ENCODE data around the gene STAT4.

The STAT4 gene

DNA sequence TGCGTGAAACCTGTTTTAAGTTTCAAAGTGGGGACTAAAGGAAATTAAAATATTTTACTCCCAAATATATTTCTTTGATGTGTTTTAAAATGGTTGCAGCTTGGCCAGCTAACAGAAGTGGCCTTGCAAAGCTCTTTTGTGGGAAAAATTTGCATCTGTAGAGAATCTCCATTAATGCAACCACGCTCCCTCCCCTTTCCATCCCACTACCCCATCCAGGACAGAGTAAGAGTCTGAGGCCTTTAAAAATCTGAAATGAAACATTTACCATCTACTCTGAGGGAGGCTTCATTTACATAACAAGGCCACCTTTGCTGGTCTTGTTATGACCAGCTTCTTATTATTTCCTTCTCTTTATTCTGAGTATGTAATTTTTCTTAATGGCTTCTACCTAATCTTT is 63.5 kb downstream of the STAT4 start:
- no peak for DNase-seq (ENCODE audit: low read depth in 1 of 2, low spot score in 1 of 2)

DNA sequence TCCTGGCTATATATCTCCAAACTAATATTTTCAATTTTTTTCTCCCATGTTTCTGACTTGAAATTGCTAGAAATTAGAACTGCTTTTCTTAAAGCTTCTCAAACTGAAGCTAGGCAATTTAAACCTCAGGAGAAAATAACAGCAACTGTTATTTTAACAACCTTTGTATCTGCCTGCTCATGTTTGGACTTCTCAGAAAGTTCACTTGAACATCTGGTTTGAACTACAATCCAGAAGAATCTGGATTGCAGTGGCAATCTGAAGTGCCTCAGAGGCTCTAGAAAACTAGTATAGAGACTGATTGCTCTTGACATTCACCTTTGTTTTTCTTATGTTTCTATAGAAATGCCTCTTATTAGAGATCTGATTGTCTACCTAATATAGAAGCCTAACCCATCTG is 64.1 kb downstream of the STAT4 start:
- no peak for DNase-seq (ENCODE audit: low read depth in 1 of 2, low spot score in 1 of 2)

DNA sequence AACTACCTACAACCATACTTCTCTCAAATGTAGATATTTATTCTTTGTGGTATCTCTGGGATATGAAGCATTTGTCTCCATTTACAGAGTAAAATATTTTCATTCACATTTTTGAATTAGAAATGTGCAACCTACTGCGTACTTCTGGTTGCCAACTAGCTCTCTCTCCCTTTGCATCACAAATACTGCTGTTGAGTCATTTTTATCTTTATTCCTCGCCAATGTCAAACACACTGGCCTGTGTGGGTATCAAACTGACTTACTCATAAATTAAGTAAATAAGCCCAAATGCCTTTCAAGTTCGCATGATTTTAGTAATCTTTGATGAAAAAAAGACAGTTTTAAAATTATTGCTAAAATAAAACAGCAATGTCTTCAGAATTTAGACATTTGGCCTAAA is 67.3 kb downstream of the STAT4 start:
- DNase-seq (ENCODE audit: low read depth in 1 of 2, low spot score in 1 of 2): no peak

DNA sequence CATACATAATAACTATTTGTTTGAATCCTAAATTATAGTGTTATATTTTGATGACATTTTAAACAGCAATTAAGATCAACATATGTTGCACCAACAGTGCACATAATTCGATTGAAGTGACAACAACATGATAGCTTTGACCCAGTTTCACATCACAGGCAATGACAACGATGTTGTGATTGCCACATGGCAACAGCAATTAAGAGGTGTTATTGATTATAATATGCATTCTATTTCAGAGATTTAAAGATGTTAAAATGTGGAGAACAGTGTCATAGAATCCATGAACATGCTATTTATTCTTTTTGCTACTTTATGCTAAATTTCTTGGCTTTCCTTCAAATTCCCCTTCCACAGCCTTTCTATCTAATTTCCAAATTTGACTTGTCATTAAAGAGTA is 68.5 kb downstream of the STAT4 start:
- DNase-seq (ENCODE audit: low read depth in 1 of 2, low spot score in 1 of 2): no peak

DNA sequence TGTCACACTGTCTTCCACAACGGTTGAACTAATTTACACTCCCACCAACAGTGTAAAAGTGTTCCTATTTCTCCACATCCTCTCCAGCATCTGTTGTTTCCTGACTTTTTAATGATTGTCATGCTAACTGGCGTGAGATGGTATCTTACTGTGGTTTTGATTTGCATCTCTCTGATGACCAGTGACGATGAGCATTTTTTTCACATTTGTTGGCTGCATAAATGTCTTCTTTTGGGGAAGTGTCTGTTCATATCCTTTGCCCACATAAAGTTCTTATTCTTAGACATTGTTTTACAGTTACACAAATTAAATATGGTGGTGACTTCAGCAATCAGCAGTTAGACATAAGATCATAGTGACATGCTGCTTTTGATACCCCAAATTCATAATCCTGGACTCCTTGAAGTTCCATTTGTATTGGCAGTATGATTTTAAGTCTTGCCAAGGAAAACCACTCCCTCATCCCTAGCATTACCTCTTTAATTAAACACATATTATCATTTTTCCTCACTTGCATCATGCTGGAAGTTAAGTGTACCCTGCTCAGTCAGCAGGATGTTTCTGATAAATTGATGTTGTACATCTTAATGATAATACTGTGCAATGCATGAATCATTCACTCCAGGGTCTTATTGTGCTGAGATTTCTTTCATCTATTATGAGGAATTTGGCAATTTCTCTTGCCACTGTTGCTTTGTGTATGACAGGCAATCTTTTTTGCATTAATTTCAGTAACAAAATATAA is 69.2 kb downstream of the STAT4 start:
- no peak for DNase-seq (ENCODE audit: low read depth in 1 of 2, low spot score in 1 of 2)

DNA sequence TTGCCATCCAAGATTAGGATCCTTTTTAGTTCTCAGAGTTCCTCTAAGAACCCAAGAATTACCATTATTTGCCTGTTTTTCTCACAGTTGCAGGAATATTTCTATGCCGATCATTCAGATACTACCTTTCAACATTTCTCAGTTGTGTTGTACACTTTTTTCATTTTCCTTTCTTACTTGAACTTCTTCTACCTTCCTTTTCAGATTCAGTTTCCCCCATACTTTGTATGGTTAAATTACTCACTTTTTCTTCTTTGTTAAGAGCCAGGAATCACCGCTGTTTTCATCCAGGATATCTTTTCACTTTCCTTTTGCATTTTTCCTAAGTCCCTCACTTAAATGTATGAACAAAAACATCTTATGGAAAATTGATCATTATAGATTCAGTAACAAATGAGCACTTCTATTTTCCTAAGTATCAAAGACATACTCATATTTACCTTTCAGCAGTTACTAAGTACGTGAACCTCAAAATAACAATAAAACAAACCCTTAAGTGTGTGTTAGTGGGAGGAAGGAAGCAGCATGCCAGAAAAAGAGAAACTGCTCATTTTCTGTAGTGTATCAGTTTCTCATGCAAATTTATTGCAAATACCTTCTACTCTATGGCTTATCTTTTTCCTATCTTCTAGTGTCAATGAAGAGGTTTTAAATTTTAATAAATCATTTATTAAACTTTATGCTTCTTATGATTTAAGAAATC is 72.5 kb downstream of the STAT4 start:
- DNase-seq (ENCODE audit: low read depth in 1 of 2, low spot score in 1 of 2): no peak

DNA sequence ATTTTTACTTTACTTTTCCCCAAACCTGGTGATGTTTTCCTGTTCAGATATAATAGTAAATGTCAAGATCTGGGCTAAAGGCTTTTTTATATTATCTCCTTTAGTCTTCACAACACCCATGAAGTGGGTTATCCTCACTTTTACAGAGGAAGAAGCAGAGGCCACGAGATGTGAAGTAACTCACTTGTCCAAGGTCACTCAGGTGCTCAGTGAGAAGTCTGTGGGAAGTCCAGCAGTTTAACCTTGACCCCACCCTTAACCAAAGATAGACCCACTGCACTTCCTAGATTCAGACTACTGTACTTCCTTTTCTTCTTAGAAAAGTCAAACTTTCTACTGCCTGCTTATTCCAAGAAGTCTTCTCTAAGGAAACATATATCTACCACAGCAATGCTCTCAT is 80.5 kb downstream of the STAT4 start:
- DNase-seq (ENCODE audit: low read depth in 1 of 2, low spot score in 1 of 2): no peak

DNA sequence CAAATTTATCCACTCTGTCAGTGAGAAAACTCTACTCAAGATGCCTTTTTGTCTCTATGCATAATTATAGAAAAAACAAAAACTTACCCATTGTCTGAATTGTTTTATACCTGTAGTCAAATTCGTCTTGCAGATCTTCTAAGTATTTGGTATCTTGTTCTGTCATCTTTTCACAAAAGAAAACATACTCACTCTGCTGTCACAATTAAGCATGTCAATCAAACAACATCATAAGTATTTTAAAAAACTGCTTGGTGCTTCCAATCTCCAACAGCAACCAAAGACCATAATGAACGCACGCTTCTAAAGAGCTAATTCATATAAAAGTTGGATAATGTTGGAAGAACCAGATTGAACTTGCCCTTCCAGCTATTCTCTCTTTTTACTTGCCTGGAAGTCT is 81.2 kb downstream of the STAT4 start:
- no peak for DNase-seq (ENCODE audit: low read depth in 1 of 2, low spot score in 1 of 2)

DNA sequence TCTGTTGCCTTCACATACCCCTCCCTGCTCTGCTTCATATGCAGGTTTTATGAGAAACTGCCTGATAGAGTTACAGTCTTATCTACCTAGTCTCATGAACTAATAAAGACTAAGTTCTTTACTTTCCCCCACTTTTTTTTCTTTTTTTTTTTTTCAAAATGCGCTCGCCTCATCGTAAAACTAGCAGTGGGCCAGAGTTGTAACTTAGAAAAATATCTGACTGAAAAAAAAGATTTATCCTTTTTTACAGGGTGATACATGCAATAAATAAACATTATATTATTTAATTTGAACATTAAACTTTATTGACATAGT is 83.9 kb downstream of the STAT4 start:
- DNase-seq (ENCODE audit: low read depth in 1 of 2, low spot score in 1 of 2): no peak

DNA sequence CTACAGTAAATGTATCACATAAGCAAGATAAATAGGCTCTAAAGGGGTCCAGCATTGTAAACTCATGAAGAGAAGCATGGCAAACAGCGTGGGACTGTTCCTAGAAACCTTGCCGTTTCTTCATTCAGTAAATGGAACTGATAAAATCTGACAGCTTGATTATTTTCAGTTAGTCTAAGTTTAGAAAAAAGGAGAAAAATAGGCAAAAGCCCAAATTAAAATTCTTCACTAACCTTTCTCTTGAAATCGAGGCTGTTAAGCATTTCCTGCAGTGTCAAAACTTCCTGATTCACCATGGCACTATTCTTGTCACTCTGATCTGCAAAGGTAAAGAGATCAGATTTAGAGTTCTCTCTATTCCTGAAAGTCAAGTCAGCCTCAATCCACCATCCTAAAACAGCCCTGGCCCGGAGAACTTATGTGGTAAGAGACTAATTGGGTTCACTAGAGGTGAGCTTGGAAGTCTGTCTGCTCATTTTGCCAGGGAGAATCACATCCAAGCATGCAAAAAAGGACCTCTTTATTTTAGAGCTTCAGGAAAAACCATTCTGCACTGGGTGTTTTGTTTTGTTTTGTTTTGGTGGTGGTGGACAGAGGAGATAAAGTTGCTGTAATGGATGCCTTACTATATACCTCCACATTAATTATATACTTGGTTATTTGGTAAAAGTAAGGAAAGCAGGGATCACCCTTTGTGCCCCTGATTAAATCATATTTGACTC is 84.4 kb downstream of the STAT4 start:
- DNase-seq (ENCODE audit: low read depth in 1 of 2, low spot score in 1 of 2): no peak

DNA sequence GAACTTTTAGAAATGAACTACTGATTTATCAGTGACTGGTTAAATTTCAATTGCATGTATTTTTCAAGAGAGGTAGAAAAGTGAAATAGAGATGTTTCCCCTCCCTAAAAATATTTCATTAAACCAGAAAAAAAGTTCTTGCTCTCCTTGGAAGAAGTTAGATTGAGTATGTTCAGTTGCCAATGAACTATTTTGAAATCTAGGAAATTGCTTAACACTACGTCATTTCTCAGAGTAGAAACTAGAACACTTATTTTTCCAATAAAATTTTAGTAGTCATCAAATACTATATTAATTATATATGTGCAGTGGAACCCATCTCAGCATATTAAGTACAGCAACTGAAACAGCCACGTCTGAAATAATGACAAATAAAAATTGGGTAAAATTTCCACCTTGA is 85.0 kb downstream of the STAT4 start:
- no peak for DNase-seq (ENCODE audit: low read depth in 1 of 2, low spot score in 1 of 2)

DNA sequence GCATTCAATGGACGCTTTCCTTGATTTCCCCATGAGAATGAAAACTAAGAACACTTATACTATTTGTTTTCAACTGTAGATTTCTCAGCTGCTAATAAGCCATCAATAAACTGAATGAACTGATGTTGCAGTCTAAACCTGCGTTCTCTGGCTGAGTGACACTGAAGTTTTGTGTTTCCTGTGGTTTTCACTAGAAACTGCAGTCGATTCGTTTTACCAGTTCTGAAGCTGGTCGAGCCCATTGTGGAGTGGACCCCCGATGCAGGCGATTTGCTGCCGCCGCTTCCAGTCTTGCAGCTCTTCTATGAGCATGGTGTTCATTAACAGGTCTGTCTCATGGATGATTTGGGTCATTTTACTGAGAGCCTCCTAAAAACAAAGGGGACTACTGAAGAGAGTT is 86.2 kb downstream of the STAT4 start:
- DNase-seq (ENCODE audit: low read depth in 1 of 2, low spot score in 1 of 2): no peak

DNA sequence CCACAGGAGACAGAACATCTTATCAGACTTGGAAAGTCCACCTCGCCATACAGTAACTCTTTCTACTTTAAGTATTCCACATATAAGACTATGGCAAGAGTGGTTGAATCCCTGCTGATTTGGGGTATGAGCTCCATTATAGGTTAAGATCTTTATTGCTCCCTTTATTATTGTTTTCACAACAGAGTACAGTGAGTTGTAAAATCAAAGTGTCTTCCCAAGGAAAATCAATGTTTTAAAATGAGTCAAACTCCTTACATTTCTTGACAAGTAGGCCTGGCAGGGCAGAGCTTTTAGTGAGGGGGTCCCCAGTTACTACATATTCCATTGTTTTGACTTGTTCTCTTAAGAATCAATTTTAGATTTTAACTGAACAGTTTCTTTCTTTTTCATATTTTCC is 87.2 kb downstream of the STAT4 start:
- DNase-seq (ENCODE audit: low read depth in 1 of 2, low spot score in 1 of 2): no peak

DNA sequence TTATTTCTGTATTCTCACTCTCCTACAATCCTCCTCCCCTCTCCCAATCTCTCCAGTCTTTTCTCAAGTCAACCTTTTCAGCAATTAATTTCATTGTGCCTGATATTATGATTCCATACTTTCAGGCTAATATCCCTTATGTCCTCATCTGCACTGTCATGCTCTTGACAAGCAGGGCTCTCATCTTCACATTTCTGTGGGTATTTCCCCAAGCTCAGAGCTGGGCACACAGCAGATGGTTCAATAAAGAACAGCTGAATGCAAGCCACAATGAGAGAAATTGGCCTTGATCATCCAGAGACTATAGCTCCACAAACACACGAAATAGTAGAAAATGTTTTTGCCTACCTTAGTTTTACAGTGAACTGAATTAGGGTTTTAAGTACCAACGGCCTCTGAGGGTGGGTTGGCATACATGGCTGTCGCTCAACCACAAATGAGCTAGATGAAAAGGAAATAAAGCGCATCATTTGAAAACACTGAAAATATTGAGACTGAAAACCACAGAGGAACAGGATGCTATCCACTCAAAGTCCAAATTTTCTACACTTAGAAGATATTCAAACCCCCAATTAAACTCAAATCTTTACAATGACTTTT is 89.3 kb downstream of the STAT4 start:
- no peak for DNase-seq (ENCODE audit: low read depth in 1 of 2, low spot score in 1 of 2)

DNA sequence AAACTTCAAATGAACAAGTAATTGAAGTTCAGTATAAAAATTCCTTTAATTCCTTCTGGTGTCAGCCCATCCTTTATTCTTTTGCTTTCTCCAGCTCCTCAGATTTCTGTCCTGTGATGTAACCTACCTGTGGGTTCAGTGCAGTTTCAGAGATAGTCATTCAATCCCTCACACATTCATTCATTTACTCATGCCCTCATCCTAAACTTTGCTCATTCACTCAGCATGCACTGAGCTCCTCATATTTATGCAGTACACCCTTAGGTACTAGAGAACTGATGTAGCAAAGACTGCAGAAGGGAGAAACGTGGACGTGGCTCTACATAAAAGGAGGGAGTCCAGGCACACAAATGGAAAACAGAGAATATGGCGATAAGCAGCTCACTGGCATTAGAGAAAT is 91.5 kb downstream of the STAT4 start:
- DNase-seq (ENCODE audit: low read depth in 1 of 2, low spot score in 1 of 2): no peak

DNA sequence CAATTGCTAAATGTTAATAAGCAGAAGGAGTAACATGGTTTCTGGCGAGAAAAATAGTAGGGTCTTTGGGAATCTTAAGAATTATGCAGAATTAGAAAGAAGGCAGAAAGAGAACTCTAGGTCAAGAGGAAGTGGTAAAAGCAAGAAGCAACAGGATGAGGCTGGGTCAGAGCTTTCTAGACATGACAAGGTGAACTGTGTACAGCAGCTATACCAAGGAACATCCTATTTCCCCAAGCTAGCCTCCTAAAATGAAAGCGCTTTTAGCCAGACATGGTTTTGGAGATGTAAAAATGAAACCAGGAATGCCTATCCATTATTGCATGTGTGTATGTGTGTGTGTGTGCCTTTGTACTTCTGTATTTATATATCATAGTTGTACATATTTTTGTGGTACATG is 94.6 kb downstream of the STAT4 start:
- DNase-seq (ENCODE audit: low read depth in 1 of 2, low spot score in 1 of 2): no peak

DNA sequence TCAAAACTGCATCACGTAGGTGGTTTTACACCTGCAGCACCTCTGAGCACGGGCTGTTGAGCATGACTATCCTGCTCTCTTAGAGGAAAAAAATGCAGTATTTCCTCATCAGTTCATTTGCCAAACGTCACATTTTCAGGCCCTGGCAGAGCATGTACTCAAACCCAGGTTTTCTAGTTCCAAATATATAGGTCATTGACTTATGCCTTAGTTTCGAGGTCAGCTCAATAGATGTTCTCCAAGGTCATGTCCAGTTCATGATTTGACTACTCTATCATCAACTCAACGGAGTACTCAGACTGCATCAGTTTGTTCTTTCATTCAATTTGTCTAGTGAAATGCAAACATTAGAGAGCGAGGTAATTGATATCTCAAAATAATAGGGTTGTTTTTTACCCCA is 97.5 kb downstream of the STAT4 start:
- no peak for DNase-seq (ENCODE audit: low read depth in 1 of 2, low spot score in 1 of 2)

DNA sequence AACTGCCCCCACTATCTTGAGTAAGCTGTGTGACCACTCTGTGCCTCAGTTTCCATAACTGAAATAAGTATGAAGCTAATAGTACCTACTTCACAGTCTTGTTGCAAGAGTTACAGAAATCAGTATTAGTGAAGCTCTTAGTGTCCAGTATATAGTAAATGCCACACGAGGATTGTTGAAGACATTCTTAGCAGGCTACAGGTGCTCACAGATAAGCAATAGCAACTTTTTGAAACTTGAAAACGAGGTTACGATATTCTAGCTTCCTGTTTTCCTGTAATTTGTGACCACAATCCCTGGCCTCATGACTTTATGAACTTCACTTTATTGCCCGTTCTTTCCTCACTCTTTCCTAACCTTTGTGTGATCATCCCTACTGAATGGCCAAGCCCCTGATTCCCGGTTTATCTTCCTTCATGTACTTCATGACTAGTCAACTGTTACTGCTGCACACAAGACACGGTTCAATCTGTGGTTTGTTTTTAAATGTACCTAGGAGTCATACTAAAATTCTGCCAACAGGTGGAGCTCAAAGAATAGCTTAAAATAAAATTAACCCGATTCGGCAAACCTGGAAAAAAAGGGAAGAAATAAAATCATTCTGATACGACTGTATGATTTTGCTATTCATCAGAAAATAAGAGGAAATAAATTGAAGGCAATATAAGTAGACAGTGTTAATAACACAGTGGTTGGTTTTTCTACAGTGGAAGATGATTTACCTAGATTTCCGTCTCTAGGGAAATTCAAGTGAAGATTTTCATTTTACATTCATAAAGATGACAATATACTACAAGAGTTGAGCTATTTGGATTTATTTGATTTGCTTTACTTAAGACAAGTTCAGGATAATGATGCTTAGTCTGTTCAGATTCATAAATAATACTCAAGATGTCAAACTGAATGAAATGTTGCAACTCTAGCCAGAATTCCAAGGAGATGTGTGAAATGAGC is 98.7 kb downstream of the STAT4 start:
- no peak for DNase-seq (ENCODE audit: low read depth in 1 of 2, low spot score in 1 of 2)

DNA sequence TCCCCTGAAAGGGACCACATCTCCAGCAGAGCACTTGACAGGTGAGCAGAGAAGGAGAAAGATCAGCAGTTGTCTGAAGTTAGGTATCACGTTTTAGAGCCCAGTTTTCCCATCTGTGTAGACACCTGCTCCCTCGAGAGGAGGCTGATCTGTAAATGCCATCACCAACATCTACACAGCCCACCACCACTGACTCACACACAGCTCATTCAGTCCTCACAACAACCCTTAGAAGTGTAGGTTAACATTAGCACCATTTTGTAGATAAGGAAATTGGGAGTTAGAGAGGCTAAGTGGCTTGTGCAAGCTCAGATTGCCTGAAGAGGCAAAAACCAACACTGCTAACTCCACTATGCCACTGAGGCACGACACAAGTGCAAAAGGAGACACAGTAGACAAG is 99.6 kb downstream of the STAT4 start:
- no peak for DNase-seq (ENCODE audit: low read depth in 1 of 2, low spot score in 1 of 2)

DNA sequence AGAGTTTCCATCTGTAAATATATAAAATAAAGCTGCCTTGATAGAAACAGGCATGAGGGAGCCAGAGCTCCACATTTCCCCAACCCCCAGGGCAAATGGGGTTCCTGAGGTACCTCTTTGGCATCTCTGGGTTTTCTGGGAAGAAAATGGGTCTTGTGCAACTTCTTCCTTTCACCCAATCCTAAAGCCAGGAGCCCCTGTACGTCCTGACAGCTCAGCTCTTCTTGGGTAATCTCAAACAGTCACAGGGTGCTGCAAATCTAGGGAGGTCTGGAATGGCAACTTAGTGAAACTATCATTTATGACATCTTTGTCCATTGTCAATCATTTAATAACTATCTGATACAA is 100.2 kb downstream of the STAT4 start:
- DNase-seq (ENCODE audit: low read depth in 1 of 2, low spot score in 1 of 2): no peak

All from activated T-helper 1 cell treated with anti-CD3 and anti-CD28 coated beads, Interleukin-2, amount 50 U/mL, for 16 hours (primary cell).